ENCODE measurements around the gene ATXN7L1.

ATXN7L1 gene

GRCh38 chr7:105639667-105640493 lies 236.5 kb downstream of the ATXN7L1 start:
- DNase-seq: peak; percentile 59

- no peak for DNase-seq
These were observed 237.4 kb downstream of the ATXN7L1 start for GRCh38 chr7:105638902-105639495.

GRCh38 chr7:105638334-105638733 lies 238.1 kb downstream of the ATXN7L1 start:
- DNase-seq: no peak

GRCh38 chr7:105637755-105638154 lies 238.6 kb downstream of the ATXN7L1 start:
- DNase-seq: no peak

GRCh38 chr7:105636982-105637381 lies 239.4 kb downstream of the ATXN7L1 start:
- DNase-seq: no peak

- no peak for DNase-seq
These were observed 241.2 kb downstream of the ATXN7L1 start for GRCh38 chr7:105635197-105635596.

- DNase-seq: no peak
These were observed 250.4 kb downstream of the ATXN7L1 start for GRCh38 chr7:105625986-105626385.

GRCh38 chr7:105623906-105624305 lies 252.5 kb downstream of the ATXN7L1 start:
- DNase-seq: no peak

- no peak for DNase-seq
These were observed 253.0 kb downstream of the ATXN7L1 start for GRCh38 chr7:105623378-105623777.

GRCh38 chr7:105622106-105622731 lies 254.2 kb downstream of the ATXN7L1 start:
- DNase-seq: no peak

- DNase-seq: no peak
These were observed 254.8 kb downstream of the ATXN7L1 start for GRCh38 chr7:105621617-105622016.

- no peak for DNase-seq
These were observed 255.2 kb downstream of the ATXN7L1 start for GRCh38 chr7:105621176-105621575.

GRCh38 chr7:105619590-105619989 lies 256.8 kb downstream of the ATXN7L1 start:
- no peak for DNase-seq

GRCh38 chr7:105618016-105618296 lies 258.4 kb downstream of the ATXN7L1 start:
- no peak for DNase-seq

- no peak for DNase-seq
These were observed 259.0 kb downstream of the ATXN7L1 start for GRCh38 chr7:105617280-105618015.

- DNase-seq: no peak
These were observed 262.0 kb downstream of the ATXN7L1 start for GRCh38 chr7:105614341-105614840.

GRCh38 chr7:105613611-105614330 lies 262.6 kb downstream of the ATXN7L1 start:
- DNase-seq: no peak

GRCh38 chr7:105612806-105613205 lies 263.6 kb downstream of the ATXN7L1 start:
- DNase-seq: no peak

GRCh38 chr7:105611856-105612775 lies 264.3 kb downstream of the ATXN7L1 start:
- DNase-seq: no peak

- DNase-seq: no peak
These were observed 266.1 kb downstream of the ATXN7L1 start for GRCh38 chr7:105610165-105610930.

All from NCI-H82 (cell line).